GM23338 (cell line): ENCODE results near the gene FAM217A. TPM values are rescaled to one million over a fixed set of nuclear protein-coding genes. Genes with fewer than 3 reads are reported as not detected.

Experiments
- ATAC-seq: fragments of 200-7000 bp; cut with Tn5 transposase; 3 replicates; pipeline ENCODE4 v1.9.1; 2020
- DNase-seq: peaks from one replicate; pipeline ENCODE4 v3.0.0-alpha.2; 2015; ENCODE audit warnings: low spot score
- H2AFZ ChIP-seq: fragments of 200-600 bp; sonication (generic); 2 replicates; pipeline ENCODE4 v1.8.0; 2016; ENCODE audit warnings: antibody characterized with exemption, mild to moderate bottlenecking, moderate library complexity
- H3F3A ChIP-seq: fragments of 200-600 bp; sonication (generic); replicated peaks from 2 replicates; pipeline ENCODE4 v1.8.0; 2017; ENCODE audit warnings: antibody characterized with exemption, mixed run types, low read depth
- H3K27ac ChIP-seq: fragments of 200-600 bp; sonication (generic); 2 replicates; pipeline ENCODE4 v1.6.1; 2016; ENCODE audit warnings: low read depth
- H3K27me3 ChIP-seq: fragments of 200-600 bp; sonication (generic); 2 replicates; pipeline ENCODE4 v1.8.0; 2016; ENCODE audit warnings: mild to moderate bottlenecking, mixed run types, moderate library complexity; ENCODE audit not compliant: insufficient read depth
- H3K36me3 ChIP-seq: fragments of 200-600 bp; sonication (generic); 2 replicates; pipeline ENCODE4 v1.8.0; 2016; ENCODE audit warnings: mild to moderate bottlenecking; ENCODE audit not compliant: insufficient read depth
- H3K4me1 ChIP-seq: fragments of 200-600 bp; sonication (generic); 2 replicates; pipeline ENCODE4 v1.8.0; 2016; ENCODE audit warnings: mild to moderate bottlenecking, moderate library complexity; ENCODE audit not compliant: insufficient read depth
- H3K4me2 ChIP-seq: fragments of 200-600 bp; sonication (generic); 2 replicates; pipeline ENCODE4 v1.7.1; 2017; ENCODE audit warnings: mixed run types
- H3K4me3 ChIP-seq: fragments of 200-600 bp; sonication (generic); 2 replicates; pipeline ENCODE4 v1.6.1; 2016; ENCODE audit warnings: mixed run types
- H3K79me2 ChIP-seq: fragments of 200-600 bp; sonication (generic); replicated peaks from 2 replicates; pipeline ENCODE4 v1.8.0; 2017; ENCODE audit warnings: mild to moderate bottlenecking; ENCODE audit not compliant: insufficient read depth
- H3K9me2 ChIP-seq: fragments of 200-600 bp; sonication (generic); 2 replicates; pipeline ENCODE4 v1.8.0; 2017; ENCODE audit not compliant: insufficient read depth
- H4K20me1 ChIP-seq: fragments of 200-600 bp; sonication (generic); replicated peaks from 2 replicates; pipeline ENCODE4 v1.8.0; 2017; ENCODE audit warnings: mild to moderate bottlenecking; ENCODE audit not compliant: insufficient read depth
- H3K27ac Mint-ChIP-seq: 2 replicates; pipeline ENCODE4 v1.8.0; 2020; ENCODE audit warnings: inconsistent platforms, mild to moderate bottlenecking, moderate library complexity, mixed read lengths
- H3K27me3 Mint-ChIP-seq: 3 replicates; pipeline ENCODE4 v1.8.0; 2022; ENCODE audit warnings: low read depth, mild to moderate bottlenecking, moderate library complexity, mixed read lengths, inconsistent platforms; ENCODE audit not compliant: insufficient read depth, poor library complexity
- H3K36me3 Mint-ChIP-seq: 3 replicates; pipeline ENCODE4 v1.8.0; 2021; ENCODE audit warnings: low read depth, mild to moderate bottlenecking, inconsistent platforms, moderate library complexity, mixed read lengths
- H3K4me1 Mint-ChIP-seq: 3 replicates; pipeline ENCODE4 v1.8.0; 2020; ENCODE audit warnings: mild to moderate bottlenecking, inconsistent platforms, mixed read lengths
- H3K4me3 Mint-ChIP-seq: 3 replicates; pipeline ENCODE4 v1.8.0; 2021; ENCODE audit warnings: moderate library complexity, mild to moderate bottlenecking, inconsistent platforms, mixed read lengths
- H3K9me3 Mint-ChIP-seq: 3 replicates; pipeline ENCODE4 v1.8.0; 2020; ENCODE audit warnings: moderate library complexity, mild to moderate bottlenecking, inconsistent platforms, mixed read lengths
- CTCF ChIP-seq, 2 experiments: fragments of 200-600 bp in 1 of 2; sonication (generic) in 1 of 2; conservative IDR thresholded peaks; 2 replicates each; pipeline versions ENCODE4 v1.5.1 to v1.6.1; 2016 to 2017; ENCODE audit warnings: antibody characterized with exemption in 2 of 2, low read depth in 2 of 2, mild to moderate bottlenecking in 2 of 2, moderate library complexity in 1 of 2
- ETS1 ChIP-seq: IDR thresholded peaks from 2 replicates; pipeline ENCODE4 v1.6.1; 2016; ENCODE audit warnings: antibody characterized with exemption
- JUNB ChIP-seq: IDR thresholded peaks from one replicate; pipeline ENCODE4 v1.6.1; 2016; ENCODE audit warnings: antibody characterized with exemption; ENCODE audit not compliant: unreplicated experiment
- ZNF331 ChIP-seq: fragments of 250-450 bp; sonication (Bioruptor Pico); IDR thresholded peaks from 2 replicates; pipeline ENCODE4 v1.5.0; 2020; ENCODE audit warnings: low read depth, mild to moderate bottlenecking, moderate library complexity
- ZNF462 ChIP-seq: fragments of 250-450 bp; sonication (Bioruptor Pico); IDR thresholded peaks from 2 replicates; pipeline ENCODE4 v1.5.0; 2020; ENCODE audit warnings: mild to moderate bottlenecking, moderate library complexity
- long read RNA-seq: library from polyadenylated mRNA; unstranded; transcript quantifications from one replicate; pipeline ENCODE4 v2.0.0, GENCODE V29; 2020; ENCODE audit not compliant: unreplicated experiment
- polyA plus RNA-seq: library from polyadenylated mRNA; unstranded; fragments of >200 nt; fragmentation: Nextera tagmentation; extraction: Ambion mirVana; gene quantifications from 2 replicates; pipeline ENCODE4 v1.2.1, GENCODE V29; 2016
- total RNA-seq: library from RNA; depleted of rRNA; stranded (reverse); fragments of >200 nt; shearing (Covaris generic); gene quantifications from 2 replicates; pipeline ENCODE4 v1.2.3, GENCODE V29; 2014; rRNA removed
- TF ChIP-seq, protein P1 (sequence below): IDR thresholded peaks from one replicate; pipeline ENCODE4 v1.6.1; 2018; ENCODE audit warnings: antibody characterized with exemption; ENCODE audit not compliant: unreplicated experiment

The FAM217A gene
- not detected in 2 replicates for total RNA-seq
- polyA plus RNA-seq, result not detected in 2 replicates
- long read RNA-seq, result 0 reads

DNA sequence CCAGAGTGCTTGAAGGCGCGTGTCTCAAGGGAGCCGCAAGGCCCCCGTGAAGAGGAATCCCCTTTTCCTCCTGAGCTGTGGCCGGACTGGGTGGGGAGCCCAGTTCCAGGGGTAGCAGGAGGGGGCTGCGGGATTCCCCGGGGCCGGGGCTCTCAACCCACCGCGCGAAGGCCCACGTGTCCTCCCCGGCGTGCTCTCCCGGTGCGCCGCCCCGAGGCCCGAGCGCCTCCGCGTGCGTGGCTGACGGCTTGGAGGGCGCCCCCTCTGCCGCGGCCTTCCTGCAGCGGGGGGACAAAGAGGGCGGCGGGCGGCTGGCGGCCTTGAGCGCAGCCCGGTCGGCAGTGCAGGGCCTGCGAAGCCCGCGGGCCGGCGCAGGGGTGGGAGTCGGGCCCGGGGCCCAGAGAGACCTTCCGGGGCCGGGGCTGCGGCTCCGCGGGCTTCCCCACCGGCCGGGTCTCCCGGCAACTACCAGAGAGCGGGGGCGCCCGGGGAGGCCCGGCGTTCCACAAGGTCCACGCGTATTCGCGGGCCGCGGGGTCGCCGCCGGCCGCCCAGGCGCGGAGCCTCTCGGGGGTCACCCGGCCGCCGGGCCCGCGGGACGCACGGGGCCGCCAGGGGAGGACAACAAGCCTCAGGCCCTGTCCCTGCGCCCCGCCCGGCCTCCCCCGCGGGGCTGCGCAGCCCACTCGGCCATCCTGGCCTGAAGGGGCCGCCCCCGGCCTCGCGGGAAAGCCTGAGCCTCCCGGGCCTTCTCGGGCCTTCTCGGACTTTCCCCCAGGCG is at the start of gene FAM217A:
FAM217A (minus strand) TSS at position 447 of the 781 bp plus-strand sequence. CDS start 1,723 bp downstream, outside the sequence.
- H3K9me3 Mint-ChIP-seq, result no peaks in the 10 kb centered on the region

More for the DNA sequence above, at the start of gene FAM217A:
- Histone ChIP-seq H3K4me3 (peak within 1 kb of the TSS; percentile 48), H3K36me3 (no peaks in the 10 kb centered on the region), H3K4me1 (peaks cover 5% of the 10 kb centered on the region; the same call in 1 of the 2 replicates), H3K4me2 (peak within 1 kb of the TSS; percentile 69), H3K27ac (no peak within 1 kb of the TSS), H2AFZ (peak within 1 kb of the TSS; percentile 96), H3F3A (no peaks in the 10 kb centered on the region), H3K9me2 (no peaks in the 10 kb centered on the region), H3K27me3 (peaks cover 10% of the 10 kb centered on the region; the same call in 1 of the 2 replicates), H4K20me1 (no peaks in the 10 kb centered on the region), H3K79me2 (no peaks in the 10 kb centered on the region)
- DNase-seq, result peak; percentile 64
- Mint-ChIP-seq H3K4me1 (peaks cover 3% of the 10 kb centered on the region; the same call in 2 of the 3 replicates), H3K4me3 (no peak within 1 kb of the TSS), H3K27ac (no peak within 1 kb of the TSS), H3K27me3 (peaks cover 7% of the 10 kb centered on the region), H3K36me3 (no peaks in the 10 kb centered on the region)
- peak; percentile 84 for ATAC-seq
- TF ChIP-seq, protein P1, sequence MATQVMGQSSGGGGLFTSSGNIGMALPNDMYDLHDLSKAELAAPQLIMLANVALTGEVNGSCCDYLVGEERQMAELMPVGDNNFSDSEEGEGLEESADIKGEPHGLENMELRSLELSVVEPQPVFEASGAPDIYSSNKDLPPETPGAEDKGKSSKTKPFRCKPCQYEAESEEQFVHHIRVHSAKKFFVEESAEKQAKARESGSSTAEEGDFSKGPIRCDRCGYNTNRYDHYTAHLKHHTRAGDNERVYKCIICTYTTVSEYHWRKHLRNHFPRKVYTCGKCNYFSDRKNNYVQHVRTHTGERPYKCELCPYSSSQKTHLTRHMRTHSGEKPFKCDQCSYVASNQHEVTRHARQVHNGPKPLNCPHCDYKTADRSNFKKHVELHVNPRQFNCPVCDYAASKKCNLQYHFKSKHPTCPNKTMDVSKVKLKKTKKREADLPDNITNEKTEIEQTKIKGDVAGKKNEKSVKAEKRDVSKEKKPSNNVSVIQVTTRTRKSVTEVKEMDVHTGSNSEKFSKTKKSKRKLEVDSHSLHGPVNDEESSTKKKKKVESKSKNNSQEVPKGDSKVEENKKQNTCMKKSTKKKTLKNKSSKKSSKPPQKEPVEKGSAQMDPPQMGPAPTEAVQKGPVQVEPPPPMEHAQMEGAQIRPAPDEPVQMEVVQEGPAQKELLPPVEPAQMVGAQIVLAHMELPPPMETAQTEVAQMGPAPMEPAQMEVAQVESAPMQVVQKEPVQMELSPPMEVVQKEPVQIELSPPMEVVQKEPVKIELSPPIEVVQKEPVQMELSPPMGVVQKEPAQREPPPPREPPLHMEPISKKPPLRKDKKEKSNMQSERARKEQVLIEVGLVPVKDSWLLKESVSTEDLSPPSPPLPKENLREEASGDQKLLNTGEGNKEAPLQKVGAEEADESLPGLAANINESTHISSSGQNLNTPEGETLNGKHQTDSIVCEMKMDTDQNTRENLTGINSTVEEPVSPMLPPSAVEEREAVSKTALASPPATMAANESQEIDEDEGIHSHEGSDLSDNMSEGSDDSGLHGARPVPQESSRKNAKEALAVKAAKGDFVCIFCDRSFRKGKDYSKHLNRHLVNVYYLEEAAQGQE, result no peak
- no peak for TF ChIP-seq JUNB
- TF ChIP-seq ZNF462 (CRISPR knock-in tag), result no peak
- peak in 1 of 2 experiments; percentile 16; a peak in 1 of 4 replicates for TF ChIP-seq CTCF (conservative IDR thresholded peaks at IDR 0.05; ENCODE audit: low read depth in 2 of 2)
- no peak for TF ChIP-seq ETS1
- no peak for TF ChIP-seq ZNF331 (CRISPR knock-in tag)
